ENCODE measurements around the gene FLT4.
"Not testable (repeated sequence)": the region's sequence is repeated elsewhere in the genome, so short reads cannot be mapped to it uniquely, and the experiment has no call there.

FLT4 gene
- total RNA-seq = 7.5 to 20.8 reads per million in 2 donors

- no peak for DNase-seq
Measured at GRCh38 chr5:180649297-180650039, at the start of gene FLT4. Gene FLT4, minus strand, starts transcription at chr5:180649600. Its CDS starts 55 bp downstream, at chr5:180649545.

- DNase-seq = no peak
Measured at GRCh38 chr5:180699042-180699441, 49.6 kb upstream of the FLT4 start.

GRCh38 chr5:180696116-180696515 is 46.7 kb upstream of the FLT4 start:
- DNase-seq = no peak

- DNase-seq = no peak
Measured at GRCh38 chr5:180692429-180692828, 43.0 kb upstream of the FLT4 start.

GRCh38 chr5:180691046-180691445 is 41.6 kb upstream of the FLT4 start:
- DNase-seq = no peak

- DNase-seq = no peak
Measured at GRCh38 chr5:180690562-180690961, 41.2 kb upstream of the FLT4 start.

- DNase-seq = no peak
Measured at GRCh38 chr5:180689775-180690174, 40.4 kb upstream of the FLT4 start.

- no peak for DNase-seq
Measured at GRCh38 chr5:180689071-180689694, 39.8 kb upstream of the FLT4 start.

- DNase-seq = no peak
Measured at GRCh38 chr5:180688330-180689070, 39.1 kb upstream of the FLT4 start.

GRCh38 chr5:180686799-180687198 is 37.4 kb upstream of the FLT4 start:
- not testable (repeated sequence) for DNase-seq

GRCh38 chr5:180684623-180685161 is 35.3 kb upstream of the FLT4 start:
- DNase-seq = no peak

GRCh38 chr5:180683220-180683922 is 34.0 kb upstream of the FLT4 start:
- DNase-seq = no peak

- DNase-seq = no peak
Measured at GRCh38 chr5:180682560-180682959, 33.2 kb upstream of the FLT4 start.

- not testable (repeated sequence) for DNase-seq
Measured at GRCh38 chr5:180682008-180682407, 32.6 kb upstream of the FLT4 start.

- not testable (repeated sequence) for DNase-seq
Measured at GRCh38 chr5:180678319-180678718, 28.9 kb upstream of the FLT4 start.

GRCh38 chr5:180675036-180675635 is 25.7 kb upstream of the FLT4 start:
- no peak for DNase-seq

GRCh38 chr5:180674090-180674475 is 24.7 kb upstream of the FLT4 start:
- DNase-seq = not testable (repeated sequence)

- no peak for DNase-seq
Measured at GRCh38 chr5:180673371-180674089, 24.1 kb upstream of the FLT4 start.

GRCh38 chr5:180671958-180672524 is 22.6 kb upstream of the FLT4 start:
- DNase-seq = not testable (repeated sequence)

- DNase-seq = no peak
Measured at GRCh38 chr5:180670586-180671359, 21.4 kb upstream of the FLT4 start.

All from T-helper 9 cell (primary cell).